ENCODE data around the gene ZBTB20. TPM values are rescaled to one million over a fixed set of nuclear protein-coding genes. Genes with fewer than 3 reads are reported as not detected.

Gene ZBTB20
- total and polyA plus RNA-seq, 9 donors: 4.3 to 160 (median 107) TPM

GRCh38 chr3:114855839-114856238, 291.2 kb downstream of the ZBTB20 start:
- Histone ChIP-seq H3K4me3 (no peak overlapping the region), H3K36me3 (no peaks in the 10 kb centered on the region), H3K9me3 (no peaks in the 10 kb centered on the region), H3K27me3 (no peaks in the 10 kb centered on the region), H3K27ac (no peak overlapping the region), H3K4me1 (ENCODE audit: insufficient read depth) (no peaks in the 10 kb centered on the region)
- 93 to 96% (median 95%) methylated on average over 5 of the region's 5 CpGs for WGBS, 3 donors
- TF ChIP-seq EP300 (IDR thresholded peaks at IDR 0.05): no peak
- no peak for DNase-seq
- intact Hi-C loops (cut with DNase I): no loop called here

GRCh38 chr3:114852966-114853365, 294.1 kb downstream of the ZBTB20 start:
- WGBS, 3 donors: 96 to 99% (median 98%) methylated on average over 3 of the region's 3 CpGs
- intact Hi-C loops (cut with DNase I): no loop called here
- no peaks in the 10 kb centered on the region for H3K27me3 ChIP-seq
- no peak for DNase-seq
- H3K36me3 ChIP-seq: no peaks in the 10 kb centered on the region
- peaks cover 7% of the 10 kb centered on the region for H3K4me1 ChIP-seq (ENCODE audit: insufficient read depth)
- TF ChIP-seq POLR2A (IDR thresholded peaks at IDR 0.05) (no peak), CTCF (IDR thresholded peaks at IDR 0.05) (no peak), EP300 (IDR thresholded peaks at IDR 0.05) (no peak)
- no peak overlapping the region for H3K27ac ChIP-seq
- H3K9me3 ChIP-seq: no peaks in the 10 kb centered on the region
- no peak overlapping the region for H3K4me3 ChIP-seq

- H3K9me3 ChIP-seq: no peaks in the 10 kb centered on the region
- DNase-seq: no peak
- H3K27me3 ChIP-seq: no peaks in the 10 kb centered on the region
- no peak overlapping the region for H3K4me3 ChIP-seq
- H3K4me1 ChIP-seq (ENCODE audit: insufficient read depth): peaks cover 9% of the 10 kb centered on the region
- TF ChIP-seq EP300 (IDR thresholded peaks at IDR 0.05) (no peak), POLR2A (IDR thresholded peaks at IDR 0.05) (no peak), CTCF (IDR thresholded peaks at IDR 0.05) (no peak)
- H3K36me3 ChIP-seq: no peaks in the 10 kb centered on the region
- intact Hi-C loops (cut with DNase I): no loop called here
- H3K27ac ChIP-seq: no peak overlapping the region
- 66 to 81% (median 70%) methylated on average over 1 of the region's 1 CpG for WGBS, 3 donors
Observed at GRCh38 chr3:114850898-114851297, 296.2 kb downstream of the ZBTB20 start.

- no peaks in the 10 kb centered on the region for H3K9me3 ChIP-seq
- TF ChIP-seq CTCF (IDR thresholded peaks at IDR 0.05) (no peak), EP300 (IDR thresholded peaks at IDR 0.05) (no peak), POLR2A (IDR thresholded peaks at IDR 0.05) (no peak)
- H3K27ac ChIP-seq: peak overlapping the region in 1 of 2 donors; percentile 14
- no peaks in the 10 kb centered on the region for H3K36me3 ChIP-seq
- DNase-seq: no peak
- intact Hi-C loops (cut with DNase I): no loop called here
- H3K27me3 ChIP-seq: no peaks in the 10 kb centered on the region
- peaks cover 9% of the 10 kb centered on the region for H3K4me1 ChIP-seq (ENCODE audit: insufficient read depth)
- 89 to 100% (median 93%) methylated on average over 3 of the region's 3 CpGs for WGBS, 3 donors
- no peak overlapping the region for H3K4me3 ChIP-seq
Observed at GRCh38 chr3:114848643-114849350, 298.3 kb downstream of the ZBTB20 start.

- Histone ChIP-seq H3K27me3 (no peaks in the 10 kb centered on the region), H3K27ac (peak overlapping the region in 1 of 2 donors; percentile 14), H3K4me3 (no peak overlapping the region), H3K9me3 (no peaks in the 10 kb centered on the region), H3K4me1 (ENCODE audit: insufficient read depth) (peaks cover 9% of the 10 kb centered on the region), H3K36me3 (no peaks in the 10 kb centered on the region)
- no peak for DNase-seq
- TF ChIP-seq POLR2A (IDR thresholded peaks at IDR 0.05): no peak
- TF ChIP-seq CTCF (IDR thresholded peaks at IDR 0.05): no peak
- no peak for TF ChIP-seq EP300 (IDR thresholded peaks at IDR 0.05)
- WGBS, 3 donors: 54 to 83% (median 77%) methylated on average over 7 of the region's 7 CpGs
- intact Hi-C loops (cut with DNase I): no loop called here
Observed at GRCh38 chr3:114848082-114848481, 299.0 kb downstream of the ZBTB20 start.
